Urinary bladder (tissue), 4 donors: Measurements from ENCODE around the gene RASGRP2. TPM values are rescaled to one million over a fixed set of nuclear protein-coding genes. Genes with fewer than 3 reads are reported as not detected.

Source experiments
- DNase-seq: peaks from one replicate; pipeline ENCODE4 v3.0.0-alpha.2; 2015; ENCODE audit errors: extremely low spot score
- H3K27ac ChIP-seq: one replicate; pipeline ENCODE4 v1.5.1; 2013; ENCODE audit warnings: low read depth, mild to moderate bottlenecking, moderate library complexity
- H3K36me3 ChIP-seq: one replicate; pipeline ENCODE4 v1.6.1; 2013; ENCODE audit warnings: mild to moderate bottlenecking, moderate library complexity; ENCODE audit not compliant: insufficient read depth
- H3K4me1 ChIP-seq: one replicate; pipeline ENCODE4 v1.6.1; 2013; ENCODE audit warnings: mild to moderate bottlenecking, moderate library complexity; ENCODE audit not compliant: insufficient read depth
- H3K4me3 ChIP-seq: one replicate; pipeline ENCODE4 v1.5.1; 2013; ENCODE audit warnings: low read depth, low read length
- WGBS: extraction: QIAGEN DNeasy Blood & Tissue Kit; methylation state at CpG from one replicate; pipeline ENCODE4 v1.1.7; 2013; 5-methylcytosine and 5-hydroxymethylcytosine counted together
- polyA plus RNA-seq: library from polyadenylated mRNA; stranded (reverse); fragments of 200-250 nt; gene quantifications from one replicate; pipeline ENCODE4 v1.2.3, GENCODE V29; 2013
- total RNA-seq: library from RNA; depleted of rRNA; stranded (reverse); fragments of >200 nt; gene quantifications from one replicate; pipeline ENCODE4 v1.2.3, GENCODE V29; 2014
- donor health status: healthy with polysubstance abuse.
- donor health status: healthy.

The RASGRP2 gene
- total RNA-seq: 7.6 TPM
- polyA plus RNA-seq: 46.1 TPM

DNA sequence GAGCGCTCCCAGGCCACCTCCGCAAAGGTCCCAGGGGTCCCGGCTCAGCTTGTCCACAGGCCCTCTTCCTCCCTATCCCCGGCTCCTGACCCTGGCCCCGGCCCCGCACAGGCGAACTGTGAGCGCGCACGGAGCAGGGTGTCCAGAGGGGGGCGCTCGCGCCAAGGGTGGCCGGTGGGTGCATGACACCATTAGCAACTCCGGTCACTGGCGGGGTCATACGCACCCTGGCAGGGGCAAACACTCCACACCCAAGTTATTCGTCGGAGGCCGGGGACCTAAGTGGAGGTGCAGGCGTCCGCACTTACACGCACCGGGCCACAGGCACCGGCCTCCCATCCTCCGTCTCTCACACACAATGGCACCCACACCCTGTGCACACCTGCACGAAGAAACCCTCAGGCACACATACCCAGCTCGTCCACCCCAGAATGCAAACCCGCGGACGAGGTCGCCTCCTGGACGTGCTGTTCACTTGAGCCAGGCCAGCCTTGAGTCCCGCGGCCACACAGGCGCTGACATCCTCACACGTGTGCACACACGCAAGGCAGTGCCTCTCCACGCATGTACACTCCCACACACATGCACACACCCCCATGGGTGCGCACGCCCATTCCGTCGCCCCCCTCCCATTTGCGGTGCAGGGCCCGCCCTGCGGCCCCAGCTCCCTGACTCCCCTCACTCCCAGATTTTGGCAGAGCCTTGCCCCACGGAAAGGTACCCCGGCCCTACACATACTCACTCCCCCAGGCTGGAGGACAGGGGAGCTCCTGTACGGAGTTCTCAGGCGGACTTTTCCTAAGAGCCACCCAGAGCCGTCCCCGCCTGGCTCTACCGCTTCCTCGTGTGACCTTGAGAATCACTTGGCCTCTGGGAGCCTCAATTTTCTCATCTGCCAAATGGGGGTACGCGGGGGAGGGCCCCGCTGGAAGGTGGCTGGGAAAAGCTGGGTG lies at the start of gene RASGRP2:
Gene RASGRP2, minus strand, starts transcription at position 552 of the 953 bp plus-strand sequence. CDS start 1,276 bp downstream, outside the sequence.
- no peak for DNase-seq
- WGBS: 1% methylated on average over 57 of the region's 57 CpGs
- H3K4me3 ChIP-seq: peak within 1 kb of the TSS; percentile 54
- peaks cover 2% of the 10 kb centered on the region for H3K4me1 ChIP-seq
- no peaks in the 10 kb centered on the region for H3K36me3 ChIP-seq
- H3K27ac ChIP-seq: no peak within 1 kb of the TSS

DNA sequence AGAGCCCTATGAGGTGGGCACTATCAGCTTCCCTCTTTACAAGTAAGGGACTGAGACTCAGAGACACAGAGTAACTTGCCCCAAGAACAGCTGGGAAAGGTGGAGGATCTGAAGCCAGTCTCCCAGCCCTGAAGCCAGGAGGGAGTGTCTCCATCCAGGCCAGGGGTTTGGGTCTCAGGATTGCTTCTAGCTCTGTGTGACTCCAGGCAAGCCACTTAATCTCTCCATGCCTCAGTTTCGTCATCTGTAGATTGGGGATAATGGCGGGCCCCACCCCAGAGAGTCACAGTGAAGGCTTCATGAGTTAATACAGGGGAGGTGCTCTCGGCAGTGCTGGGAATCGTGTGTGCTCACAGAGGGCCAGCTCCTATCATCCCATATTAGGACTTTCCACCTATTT lies 48.5 kb upstream of the RASGRP2 start:
- no peak overlapping the region for H3K4me3 ChIP-seq
- DNase-seq: no peak
- 94% methylated on average over 4 of the region's 4 CpGs for WGBS
- no peaks in the 10 kb centered on the region for H3K36me3 ChIP-seq
- H3K4me1 ChIP-seq: no peaks in the 10 kb centered on the region
- H3K27ac ChIP-seq: no peak overlapping the region

- Histone ChIP-seq H3K4me3 (no peak overlapping the region), H3K27ac (no peak overlapping the region), H3K36me3 (no peaks in the 10 kb centered on the region), H3K4me1 (no peaks in the 10 kb centered on the region)
- no peak for DNase-seq
- 92% methylated on average over 14 of the region's 14 CpGs for WGBS
Measured at GRCh38 chr11:64791781-64792291, 47.9 kb upstream of the RASGRP2 start.

DNA sequence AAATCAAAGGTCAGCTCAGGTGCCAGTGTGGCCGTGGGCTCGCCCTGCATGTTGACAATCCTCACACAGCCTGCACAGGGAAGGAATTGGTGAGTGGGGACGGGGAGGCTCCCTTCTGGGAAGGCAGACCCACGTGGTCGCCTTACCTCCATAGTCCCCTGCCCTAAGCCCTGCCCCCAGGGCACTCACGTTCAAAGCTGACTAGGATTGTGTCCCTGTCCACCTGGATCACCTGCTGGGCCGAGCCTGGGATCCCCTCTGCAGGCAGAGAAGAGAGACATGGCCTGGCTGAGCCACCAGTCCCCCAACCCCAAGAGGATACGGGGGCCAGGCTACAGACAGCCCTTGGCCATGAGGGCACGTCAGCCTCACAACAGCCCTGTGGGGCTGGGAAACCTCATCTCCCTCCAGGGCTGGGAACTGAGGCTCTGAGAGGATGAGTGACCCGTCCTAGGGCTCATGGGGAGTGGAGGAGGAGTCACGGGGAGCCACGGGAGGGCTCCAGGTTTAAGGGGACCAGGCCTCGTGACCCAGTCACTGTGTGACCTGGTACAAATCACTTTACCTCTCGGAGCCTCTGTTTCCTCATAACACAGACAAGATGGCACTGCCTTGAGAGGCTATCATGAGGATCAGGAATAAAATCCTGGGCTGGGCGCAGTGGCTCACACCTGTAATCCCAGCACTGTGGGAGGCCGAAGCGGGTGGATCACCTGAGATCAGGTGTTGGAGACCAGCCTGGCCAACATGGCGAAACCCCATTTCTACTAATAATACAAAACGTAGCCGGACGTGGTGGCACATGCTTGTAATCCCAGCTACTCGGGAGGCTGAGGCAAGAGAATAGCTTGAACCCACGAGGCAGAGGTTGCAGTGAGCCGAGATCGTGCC lies 46.5 kb upstream of the RASGRP2 start:
- no peaks in the 10 kb centered on the region for H3K4me1 ChIP-seq
- no peaks in the 10 kb centered on the region for H3K36me3 ChIP-seq
- no peak overlapping the region for H3K27ac ChIP-seq
- DNase-seq: no peak
- 90% methylated on average over 25 of the region's 25 CpGs for WGBS
- no peak overlapping the region for H3K4me3 ChIP-seq

DNA sequence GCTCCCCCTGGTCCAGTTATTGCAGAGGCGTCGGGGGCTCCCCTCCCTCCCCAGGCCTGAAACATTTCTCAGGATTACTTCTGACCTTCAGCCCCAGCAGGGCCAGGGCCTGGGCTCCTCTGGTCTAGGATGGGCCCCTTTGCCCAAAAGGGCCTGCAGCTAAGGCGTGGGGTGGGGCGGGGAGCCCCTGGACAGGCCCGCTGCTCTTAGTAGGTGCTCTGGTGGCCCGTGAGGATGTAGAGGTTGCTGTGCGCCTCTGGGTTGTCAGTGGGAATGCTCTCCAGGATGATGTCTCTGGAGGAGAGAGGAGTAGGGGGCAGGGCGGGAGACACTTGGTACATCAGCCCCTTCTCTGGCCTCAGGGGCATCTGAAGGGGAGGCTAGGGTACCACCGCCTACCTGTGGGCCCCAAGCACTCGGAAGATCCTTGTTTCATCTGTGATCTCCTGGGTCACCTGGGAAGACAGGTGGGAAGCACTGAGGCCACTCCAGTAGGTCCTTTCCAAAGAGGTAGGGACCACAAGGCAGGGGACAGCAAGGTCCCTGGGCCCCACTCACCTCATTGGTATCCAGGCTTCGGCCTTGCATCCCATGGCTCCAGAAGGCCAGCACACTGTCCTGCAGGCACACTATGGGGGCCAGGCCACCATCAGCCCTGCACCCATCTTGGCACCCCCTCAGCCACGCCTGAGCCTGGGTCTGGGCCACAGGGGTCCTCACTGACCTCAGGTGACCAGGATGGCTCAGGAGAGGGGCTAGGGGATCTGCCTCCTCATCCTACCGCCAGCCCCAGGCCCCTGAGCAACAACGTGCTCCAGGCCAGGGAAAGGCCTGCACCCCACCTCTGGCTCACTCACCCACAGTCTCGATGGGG lies 45.6 kb upstream of the RASGRP2 start:
- 92% methylated on average over 15 of the region's 15 CpGs for WGBS
- DNase-seq: no peak
- Histone ChIP-seq H3K36me3 (no peaks in the 10 kb centered on the region), H3K27ac (no peak overlapping the region), H3K4me1 (no peaks in the 10 kb centered on the region), H3K4me3 (no peak overlapping the region)

DNA sequence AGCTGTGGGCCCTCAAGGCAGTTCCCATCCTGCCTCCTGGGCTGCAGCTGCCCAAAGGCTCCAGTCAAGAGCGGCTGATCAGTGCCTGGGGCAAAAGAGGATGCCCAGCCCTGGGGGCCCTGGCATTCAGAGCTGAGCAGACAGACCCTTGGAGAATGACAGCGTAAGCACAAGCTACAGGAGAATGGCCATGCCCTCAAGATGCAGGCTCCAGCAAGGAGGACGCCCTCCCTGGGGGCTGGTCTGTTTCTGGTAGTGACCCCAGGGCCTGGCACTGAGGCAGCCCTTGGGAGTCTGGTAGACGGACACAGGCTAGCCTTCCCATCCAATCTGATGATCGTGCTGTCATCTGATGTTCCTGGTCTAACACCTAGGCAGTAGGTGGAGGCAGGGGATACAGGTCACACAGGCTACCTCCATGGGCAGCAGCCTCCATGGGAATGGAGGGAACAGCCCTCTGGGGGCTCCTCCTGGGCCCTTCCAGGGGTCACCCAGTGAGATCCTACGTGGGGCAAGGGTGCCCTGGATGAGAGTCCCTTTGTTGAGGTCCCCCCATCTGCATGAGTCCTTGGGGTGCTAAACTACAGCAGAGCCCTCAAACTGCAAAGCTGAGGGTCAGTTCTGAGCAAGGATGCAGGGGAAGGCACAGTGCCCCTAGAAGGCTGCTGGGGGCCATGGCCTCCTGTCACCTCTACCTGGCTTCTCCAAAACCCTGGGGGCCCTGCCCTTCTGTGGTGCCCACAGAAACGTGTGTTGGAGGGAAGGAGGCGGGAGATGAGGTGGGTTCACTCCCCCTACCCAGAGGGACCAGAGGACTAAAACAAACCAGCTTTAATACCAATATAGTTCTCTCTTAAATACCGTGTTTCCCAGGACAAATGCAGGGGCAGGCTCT lies 44.6 kb upstream of the RASGRP2 start:
- Histone ChIP-seq H3K36me3 (no peaks in the 10 kb centered on the region), H3K27ac (no peak overlapping the region), H3K4me3 (no peak overlapping the region), H3K4me1 (no peaks in the 10 kb centered on the region)
- 82% methylated on average over 9 of the region's 9 CpGs for WGBS
- no peak for DNase-seq

DNA sequence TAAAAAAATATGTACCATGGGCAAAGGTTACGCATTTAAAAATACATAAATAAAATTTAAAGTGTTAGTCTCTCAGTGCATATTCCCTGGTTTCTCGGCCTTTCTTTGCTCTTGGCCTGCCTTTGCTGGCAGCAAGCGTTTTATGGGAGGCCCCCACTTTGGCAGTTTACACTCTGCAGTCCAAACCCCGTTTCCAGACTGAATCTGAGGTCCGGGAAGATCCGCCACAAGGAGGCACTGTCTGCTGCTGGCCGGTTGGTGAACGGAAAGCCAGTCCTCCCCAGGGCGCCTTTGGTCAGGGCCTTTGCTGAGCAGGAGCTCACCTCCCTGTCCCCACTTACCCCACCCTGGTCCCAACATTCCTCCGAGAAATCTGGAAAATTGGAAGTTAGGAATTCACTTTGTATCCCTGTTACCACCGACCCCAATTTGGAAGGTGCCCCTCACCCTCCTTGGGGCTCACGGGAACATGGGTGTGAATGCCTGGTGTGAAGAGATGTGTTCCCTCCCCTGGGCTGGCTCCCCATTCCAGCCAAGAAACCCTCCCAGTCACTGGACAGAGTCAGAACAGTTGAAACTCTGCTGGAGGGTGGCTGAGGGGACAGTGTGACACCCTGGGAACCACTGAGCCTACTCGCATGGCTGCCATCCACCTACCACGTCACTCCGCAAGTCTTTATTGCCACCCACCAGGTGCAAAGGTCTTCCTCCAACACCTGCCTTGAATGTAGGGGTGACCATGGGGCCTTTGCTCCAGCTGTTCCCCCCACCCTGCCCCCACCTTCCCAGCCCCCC lies 43.8 kb upstream of the RASGRP2 start:
- H3K4me1 ChIP-seq: no peaks in the 10 kb centered on the region
- WGBS: 46% methylated on average over 15 of the region's 15 CpGs

GRCh38 chr11:64786308-64786707 lies 42.4 kb upstream of the RASGRP2 start:
- Histone ChIP-seq H3K36me3 (no peaks in the 10 kb centered on the region), H3K27ac (no peak overlapping the region), H3K4me1 (no peaks in the 10 kb centered on the region), H3K4me3 (no peak overlapping the region)
- DNase-seq: no peak
- 91% methylated on average over 10 of the region's 10 CpGs for whole genome bisulfite sequencing

More for the DNA sequence above, 43.8 kb upstream of the RASGRP2 start:
- no peaks in the 10 kb centered on the region for H3K36me3 ChIP-seq
- H3K27ac ChIP-seq: no peak overlapping the region
- no peak overlapping the region for H3K4me3 ChIP-seq
- no peak for DNase-seq

- WGBS: 84% methylated on average over 12 of the region's 12 CpGs
- no peak for DNase-seq
- no peak overlapping the region for H3K27ac ChIP-seq
- no peaks in the 10 kb centered on the region for H3K4me1 ChIP-seq
- H3K36me3 ChIP-seq: no peaks in the 10 kb centered on the region
- no peak overlapping the region for H3K4me3 ChIP-seq
Measured at GRCh38 chr11:64784813-64785581, 41.1 kb upstream of the RASGRP2 start.

GRCh38 chr11:64778473-64779298 lies 34.7 kb upstream of the RASGRP2 start, which contains the start of gene SF1:
SF1 (minus strand) TSS chr11:64778542; CDS start chr11:64778392, 150 bp downstream.
- DNase-seq: peak; percentile 100
- Histone ChIP-seq H3K4me3 (peak within 1 kb of the TSS; percentile 100), H3K4me1 (no peaks in the 10 kb centered on the region), H3K27ac (peak within 1 kb of the TSS; percentile 99), H3K36me3 (peaks cover 1% of the 10 kb centered on the region)
- WGBS: under 1% methylated on average over 80 of the region's 80 CpGs
